HL-60 (cell line): ENCODE data around the gene EGLN1.

Source experiments
- DNase-seq, 2 experiments: peaks; one replicate each; pipeline ENCODE4 v3.0.0-alpha.2; 2010 to 2020; ENCODE audit warnings: low read depth in 1 of 2, low spot score in 1 of 2
- H3K27ac ChIP-seq: fragments of 250-450 bp; sonication (Bioruptor Pico); replicated peaks from 2 replicates; pipeline ENCODE4 v1.5.1; 2020; ENCODE audit warnings: mild to moderate bottlenecking, moderate library complexity
- H3K27me3 ChIP-seq: fragments of 250-450 bp; sonication (Bioruptor Pico); 2 replicates; pipeline ENCODE4 v1.5.1; 2021; ENCODE audit warnings: mild to moderate bottlenecking, moderate library complexity; ENCODE audit not compliant: insufficient read depth, poor library complexity, severe bottlenecking
- H3K4me3 ChIP-seq: replicated peaks from 2 replicates; pipeline ENCODE4 v1.5.1; 2011; ENCODE audit warnings: mild to moderate bottlenecking, control low read depth, low read length; ENCODE audit not compliant: insufficient read depth
- CTCF ChIP-seq: IDR thresholded peaks from one replicate; pipeline ENCODE4 v1.5.1; 2011; ENCODE audit warnings: low read length, control low read depth, inconsistent platforms; ENCODE audit not compliant: insufficient read depth
- GABPA ChIP-seq: IDR thresholded peaks from 2 replicates; pipeline ENCODE4 v1.6.1; 2012; ENCODE audit warnings: low read depth
- POLR2AphosphoS5 ChIP-seq: IDR thresholded peaks from 2 replicates; pipeline ENCODE4 v1.6.1; 2012; ENCODE audit warnings: low read depth
- SPI1 ChIP-seq: IDR thresholded peaks from 2 replicates; pipeline ENCODE4 v1.6.1; 2012; ENCODE audit warnings: low read depth, mild to moderate bottlenecking, borderline replicate concordance
- TF ChIP-seq, protein P1 (sequence below): IDR thresholded peaks from 2 replicates; pipeline ENCODE4 v1.6.1; 2012; ENCODE audit warnings: low read depth; ENCODE audit not compliant: insufficient replicate concordance

Gene EGLN1

DNA sequence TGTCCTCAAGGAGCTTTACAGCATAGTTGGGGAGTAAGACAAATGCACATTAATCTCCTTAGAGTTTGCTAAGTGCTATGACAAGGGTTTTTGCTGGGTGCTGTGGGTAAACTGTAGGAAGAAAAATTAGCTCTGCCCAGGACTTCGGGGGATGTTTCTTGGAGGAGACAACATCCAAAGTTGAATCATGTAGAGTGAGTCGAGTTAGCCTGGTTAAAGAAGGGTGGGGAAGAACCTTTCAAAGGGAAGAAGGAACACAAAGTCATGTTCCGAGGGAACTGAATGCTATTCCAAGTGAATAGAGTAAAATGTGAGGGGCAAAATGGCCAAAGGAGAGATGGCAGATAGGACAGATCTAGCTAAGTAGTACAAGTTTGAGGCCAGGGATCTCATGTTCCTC lies 66.9 kb downstream of the EGLN1 start:
- Histone ChIP-seq H3K27ac (no peak overlapping the region), H3K4me3 (no peak overlapping the region), H3K27me3 (no peaks in the 10 kb centered on the region)
- no peak for TF ChIP-seq GABPA
- TF ChIP-seq, protein P1, sequence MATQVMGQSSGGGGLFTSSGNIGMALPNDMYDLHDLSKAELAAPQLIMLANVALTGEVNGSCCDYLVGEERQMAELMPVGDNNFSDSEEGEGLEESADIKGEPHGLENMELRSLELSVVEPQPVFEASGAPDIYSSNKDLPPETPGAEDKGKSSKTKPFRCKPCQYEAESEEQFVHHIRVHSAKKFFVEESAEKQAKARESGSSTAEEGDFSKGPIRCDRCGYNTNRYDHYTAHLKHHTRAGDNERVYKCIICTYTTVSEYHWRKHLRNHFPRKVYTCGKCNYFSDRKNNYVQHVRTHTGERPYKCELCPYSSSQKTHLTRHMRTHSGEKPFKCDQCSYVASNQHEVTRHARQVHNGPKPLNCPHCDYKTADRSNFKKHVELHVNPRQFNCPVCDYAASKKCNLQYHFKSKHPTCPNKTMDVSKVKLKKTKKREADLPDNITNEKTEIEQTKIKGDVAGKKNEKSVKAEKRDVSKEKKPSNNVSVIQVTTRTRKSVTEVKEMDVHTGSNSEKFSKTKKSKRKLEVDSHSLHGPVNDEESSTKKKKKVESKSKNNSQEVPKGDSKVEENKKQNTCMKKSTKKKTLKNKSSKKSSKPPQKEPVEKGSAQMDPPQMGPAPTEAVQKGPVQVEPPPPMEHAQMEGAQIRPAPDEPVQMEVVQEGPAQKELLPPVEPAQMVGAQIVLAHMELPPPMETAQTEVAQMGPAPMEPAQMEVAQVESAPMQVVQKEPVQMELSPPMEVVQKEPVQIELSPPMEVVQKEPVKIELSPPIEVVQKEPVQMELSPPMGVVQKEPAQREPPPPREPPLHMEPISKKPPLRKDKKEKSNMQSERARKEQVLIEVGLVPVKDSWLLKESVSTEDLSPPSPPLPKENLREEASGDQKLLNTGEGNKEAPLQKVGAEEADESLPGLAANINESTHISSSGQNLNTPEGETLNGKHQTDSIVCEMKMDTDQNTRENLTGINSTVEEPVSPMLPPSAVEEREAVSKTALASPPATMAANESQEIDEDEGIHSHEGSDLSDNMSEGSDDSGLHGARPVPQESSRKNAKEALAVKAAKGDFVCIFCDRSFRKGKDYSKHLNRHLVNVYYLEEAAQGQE: no peak
- no peak for TF ChIP-seq SPI1
- no peak for TF ChIP-seq CTCF
- TF ChIP-seq POLR2AphosphoS5: no peak
- no peak for DNase-seq

- no peak for TF ChIP-seq GABPA
- TF ChIP-seq CTCF: no peak
- no peak for TF ChIP-seq POLR2AphosphoS5
- TF ChIP-seq, protein P1: no peak
- no peak for TF ChIP-seq SPI1
- no peaks in the 10 kb centered on the region for H3K27me3 ChIP-seq
- no peak overlapping the region for H3K4me3 ChIP-seq
- no peak overlapping the region for H3K27ac ChIP-seq
- no peak for DNase-seq
Measured at GRCh38 chr1:231354330-231355020, 67.6 kb downstream of the EGLN1 start.

DNA sequence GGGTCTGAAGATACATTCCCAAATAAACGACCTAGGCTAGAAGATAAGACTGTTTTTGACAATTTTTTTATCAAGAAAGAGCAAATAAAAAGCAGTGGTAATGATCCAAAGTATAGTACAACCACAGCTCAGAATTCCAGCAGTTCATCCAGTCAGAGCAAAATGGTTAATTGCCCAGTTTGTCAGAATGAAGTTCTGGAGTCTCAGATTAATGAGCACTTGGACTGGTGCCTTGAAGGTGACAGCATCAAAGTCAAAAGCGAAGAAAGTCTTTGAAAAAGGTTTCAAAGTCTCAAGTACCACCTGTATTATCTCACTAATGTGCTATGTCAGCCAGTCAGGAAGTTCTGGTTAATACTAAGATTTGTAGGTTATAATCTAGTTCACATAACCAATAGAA lies 69.0 kb downstream of the EGLN1 start:
- no peak for DNase-seq

More for the DNA sequence above, 69.0 kb downstream of the EGLN1 start:
- TF ChIP-seq SPI1: no peak
- no peak for TF ChIP-seq POLR2AphosphoS5
- no peak for TF ChIP-seq CTCF
- TF ChIP-seq, protein P1: no peak
- no peak for TF ChIP-seq GABPA
- no peak overlapping the region for H3K27ac ChIP-seq
- H3K27me3 ChIP-seq: no peaks in the 10 kb centered on the region
- H3K4me3 ChIP-seq: no peak overlapping the region
